Measurements from ENCODE around the gene ASB15.

ASB15 gene

GRCh38 chr7:123612024-123612423, 10.4 kb downstream of the ASB15 start:
- no peaks in the 10 kb centered on the region for H3K9me3 Mint-ChIP-seq
- H3K27me3 Mint-ChIP-seq (ENCODE audit: low read depth, poor library complexity): no peaks in the 10 kb centered on the region
- TF ChIP-seq CTCF (IDR thresholded peaks at IDR 0.05): no peak
- no peak overlapping the region for H3K27ac Mint-ChIP-seq
- H3K4me1 Mint-ChIP-seq: peaks cover 8% of the 10 kb centered on the region
- no peak overlapping the region for H3K4me3 Mint-ChIP-seq
- no peaks in the 10 kb centered on the region for H3K36me3 Mint-ChIP-seq (ENCODE audit: low read depth)
- DNase-seq: no peak

GRCh38 chr7:123615344-123615743, 13.7 kb downstream of the ASB15 start:
- peaks cover 8% of the 10 kb centered on the region for H3K4me1 Mint-ChIP-seq
- no peak overlapping the region for H3K27ac Mint-ChIP-seq
- H3K27me3 Mint-ChIP-seq (ENCODE audit: low read depth, poor library complexity): no peaks in the 10 kb centered on the region
- no peaks in the 10 kb centered on the region for H3K9me3 Mint-ChIP-seq
- no peaks in the 10 kb centered on the region for H3K36me3 Mint-ChIP-seq (ENCODE audit: low read depth)
- no peak for TF ChIP-seq CTCF (IDR thresholded peaks at IDR 0.05)
- H3K4me3 Mint-ChIP-seq: no peak overlapping the region
- no peak for DNase-seq

GRCh38 chr7:123616223-123616622, 14.6 kb downstream of the ASB15 start:
- Mint-ChIP-seq H3K4me3 (no peak overlapping the region), H3K27ac (no peak overlapping the region), H3K36me3 (ENCODE audit: low read depth) (no peaks in the 10 kb centered on the region), H3K27me3 (ENCODE audit: low read depth, poor library complexity) (peaks cover 4% of the 10 kb centered on the region), H3K4me1 (peaks cover 8% of the 10 kb centered on the region), H3K9me3 (no peaks in the 10 kb centered on the region)
- TF ChIP-seq CTCF (IDR thresholded peaks at IDR 0.05): no peak
- DNase-seq: no peak

- Mint-ChIP-seq H3K9me3 (no peaks in the 10 kb centered on the region), H3K27me3 (ENCODE audit: low read depth, poor library complexity) (peaks cover 4% of the 10 kb centered on the region), H3K27ac (no peak overlapping the region), H3K4me3 (no peak overlapping the region), H3K36me3 (ENCODE audit: low read depth) (no peaks in the 10 kb centered on the region), H3K4me1 (peaks cover 30% of the 10 kb centered on the region)
- TF ChIP-seq CTCF (IDR thresholded peaks at IDR 0.05): no peak
- no peak for DNase-seq
These were observed 20.1 kb downstream of the ASB15 start for GRCh38 chr7:123621707-123622106.

DNA sequence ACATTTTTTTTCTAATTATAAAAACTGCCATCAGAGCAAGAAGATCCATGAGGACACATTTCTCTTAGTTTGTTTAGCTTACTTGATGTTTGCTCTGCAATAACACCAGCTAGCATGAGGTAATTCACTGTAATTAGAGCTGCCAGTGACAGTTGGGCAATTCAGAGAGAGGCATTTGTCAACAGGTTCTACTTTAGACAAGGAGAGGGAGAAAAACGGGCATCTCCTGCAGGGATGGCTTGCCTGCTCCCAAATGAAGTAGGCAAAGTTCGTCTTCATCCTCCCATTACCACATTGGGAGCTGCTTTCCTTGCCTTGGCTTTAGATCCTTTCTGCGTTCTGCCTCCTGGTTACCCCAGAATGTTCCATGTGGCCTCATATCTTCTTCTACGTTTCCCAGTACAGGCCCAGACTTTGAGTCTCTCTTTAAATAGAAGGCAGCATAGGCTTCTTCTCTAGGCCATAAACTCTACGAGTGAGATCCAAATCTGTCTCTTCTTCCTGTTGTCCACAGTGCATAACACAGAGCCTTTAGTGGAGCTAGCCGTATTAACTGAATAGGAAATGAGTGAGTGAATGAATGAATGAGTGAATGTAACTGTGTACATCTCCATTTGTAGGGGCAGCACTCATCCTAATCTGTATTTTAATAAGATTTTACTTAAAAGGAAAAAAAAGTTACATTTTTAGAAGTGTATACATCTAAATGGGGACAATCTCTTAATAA, 21.2 kb downstream of the ASB15 start:
- H3K9me3 Mint-ChIP-seq: no peaks in the 10 kb centered on the region
- peaks cover 31% of the 10 kb centered on the region for H3K4me1 Mint-ChIP-seq
- H3K36me3 Mint-ChIP-seq (ENCODE audit: low read depth): no peaks in the 10 kb centered on the region
- DNase-seq: no peak
- TF ChIP-seq CTCF (IDR thresholded peaks at IDR 0.05): no peak
- no peak overlapping the region for H3K4me3 Mint-ChIP-seq
- no peak overlapping the region for H3K27ac Mint-ChIP-seq
- H3K27me3 Mint-ChIP-seq (ENCODE audit: low read depth, poor library complexity): peaks cover 4% of the 10 kb centered on the region

DNA sequence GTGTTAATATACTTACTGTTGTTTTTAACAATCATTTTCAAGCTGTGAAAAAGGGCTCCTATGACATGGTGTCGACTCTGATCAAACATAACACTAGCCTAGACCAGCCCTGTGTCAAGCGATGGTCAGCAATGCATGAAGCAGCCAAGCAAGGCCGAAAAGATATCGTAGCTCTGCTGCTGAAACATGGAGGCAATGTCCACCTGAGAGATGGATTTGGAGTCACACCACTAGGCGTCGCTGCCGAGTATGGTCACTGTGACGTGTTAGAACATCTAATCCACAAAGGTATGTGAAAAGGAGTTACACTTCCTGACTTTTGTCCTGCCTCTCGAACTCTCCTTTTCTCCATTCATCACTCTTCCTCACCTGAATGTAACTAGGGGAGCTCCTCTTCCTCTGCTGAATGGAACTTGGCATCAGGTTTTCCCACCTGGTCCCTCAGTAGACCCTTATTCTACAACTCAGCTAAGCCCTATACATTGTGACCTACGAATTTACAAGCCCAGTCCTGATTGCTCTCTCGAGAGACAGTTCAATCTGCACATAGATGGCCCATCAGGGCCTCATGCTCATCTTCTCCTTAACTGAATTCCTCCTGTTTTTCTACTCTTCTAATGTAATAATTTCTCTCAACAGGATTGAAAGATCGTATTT, 23.0 kb downstream of the ASB15 start:
- DNase-seq: peak; percentile 65
- H3K27me3 Mint-ChIP-seq (ENCODE audit: low read depth, poor library complexity): peaks cover 4% of the 10 kb centered on the region
- H3K9me3 Mint-ChIP-seq: no peaks in the 10 kb centered on the region

More for the DNA sequence above, 23.0 kb downstream of the ASB15 start:
- H3K36me3 Mint-ChIP-seq (ENCODE audit: low read depth): no peaks in the 10 kb centered on the region
- H3K4me3 Mint-ChIP-seq: no peak overlapping the region
- peaks cover 28% of the 10 kb centered on the region for H3K4me1 Mint-ChIP-seq
- TF ChIP-seq CTCF (IDR thresholded peaks at IDR 0.05): peak; percentile 49
- H3K27ac Mint-ChIP-seq: no peak overlapping the region
